Measurements from ENCODE around the gene SPAG16. TPM values are rescaled to one million over a fixed set of nuclear protein-coding genes. Genes with fewer than 3 reads are reported as not detected.

The SPAG16 gene
- total RNA-seq, 1 experiment from 2014 or later: 21.5 TPM

DNA sequence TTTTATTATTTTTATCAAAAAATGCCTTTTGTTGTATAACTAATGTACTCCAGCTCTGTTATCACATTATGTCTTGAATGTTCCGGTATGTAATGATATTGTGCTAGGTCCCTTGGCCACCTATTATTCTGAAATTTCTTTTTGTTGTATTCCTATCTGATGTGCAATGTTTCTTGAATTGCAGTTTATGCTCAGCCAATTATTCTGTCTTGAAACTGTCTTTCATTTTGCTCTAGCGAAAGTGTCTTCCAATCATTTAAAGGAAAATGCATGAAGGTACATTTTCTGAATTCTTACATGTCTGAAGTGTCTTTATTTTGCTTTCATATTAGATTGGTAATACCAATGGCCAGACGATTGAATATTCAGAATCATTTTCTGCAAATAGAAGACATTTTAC is 277.5 kb downstream of the SPAG16 start:
- no peak for DNase-seq
- intact Hi-C loops (cut with micrococcal nuclease; ENCODE audit: unreplicated experiment): no loop called here
- CTCF ChIA-PET: no interaction called here
- no peaks in the 10 kb centered on the region for H3K4me1 ChIP-seq
- TF ChIP-seq, protein P1, sequence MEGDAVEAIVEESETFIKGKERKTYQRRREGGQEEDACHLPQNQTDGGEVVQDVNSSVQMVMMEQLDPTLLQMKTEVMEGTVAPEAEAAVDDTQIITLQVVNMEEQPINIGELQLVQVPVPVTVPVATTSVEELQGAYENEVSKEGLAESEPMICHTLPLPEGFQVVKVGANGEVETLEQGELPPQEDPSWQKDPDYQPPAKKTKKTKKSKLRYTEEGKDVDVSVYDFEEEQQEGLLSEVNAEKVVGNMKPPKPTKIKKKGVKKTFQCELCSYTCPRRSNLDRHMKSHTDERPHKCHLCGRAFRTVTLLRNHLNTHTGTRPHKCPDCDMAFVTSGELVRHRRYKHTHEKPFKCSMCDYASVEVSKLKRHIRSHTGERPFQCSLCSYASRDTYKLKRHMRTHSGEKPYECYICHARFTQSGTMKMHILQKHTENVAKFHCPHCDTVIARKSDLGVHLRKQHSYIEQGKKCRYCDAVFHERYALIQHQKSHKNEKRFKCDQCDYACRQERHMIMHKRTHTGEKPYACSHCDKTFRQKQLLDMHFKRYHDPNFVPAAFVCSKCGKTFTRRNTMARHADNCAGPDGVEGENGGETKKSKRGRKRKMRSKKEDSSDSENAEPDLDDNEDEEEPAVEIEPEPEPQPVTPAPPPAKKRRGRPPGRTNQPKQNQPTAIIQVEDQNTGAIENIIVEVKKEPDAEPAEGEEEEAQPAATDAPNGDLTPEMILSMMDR (IDR thresholded peaks at IDR 0.05; ENCODE audit: insufficient read depth in 1 of 2, low read depth in 1 of 2, low read length in 1 of 2, severe bottlenecking in 1 of 2, unreplicated experiment in 1 of 2): no peak
- BruUV-seq (replicated peaks): no TSS peak
- H3K4me1 Mint-ChIP-seq (ENCODE audit: low read depth, unreplicated experiment): no peaks in the 10 kb centered on the region
- H3K27me3 ChIP-seq (replicated peaks; ENCODE audit: control insufficient read depth, insufficient read depth, low read length): no peaks in the 10 kb centered on the region
- no peak overlapping the region for H3K27ac Mint-ChIP-seq (ENCODE audit: unreplicated experiment)
- H3K9me3 Mint-ChIP-seq (ENCODE audit: unreplicated experiment): peaks cover 25% of the 10 kb centered on the region
- no peak overlapping the region for H3K4me3 Mint-ChIP-seq (ENCODE audit: unreplicated experiment)
- H3K4me3 ChIP-seq (ENCODE audit: low read depth, low read length): no peak overlapping the region
- no peaks in the 10 kb centered on the region for H3K9me3 ChIP-seq
- POLR2A ChIA-PET: no interaction called here
- H3K36me3 ChIP-seq (ENCODE audit: control insufficient read depth, insufficient read depth, low read length): no peaks in the 10 kb centered on the region
- no peaks in the 10 kb centered on the region for H3K27me3 Mint-ChIP-seq (ENCODE audit: insufficient read depth, unreplicated experiment)
- no peaks in the 10 kb centered on the region for H3K36me3 Mint-ChIP-seq (ENCODE audit: insufficient read depth, unreplicated experiment)

GRCh38 chr2:213562539-213563180 is 278.4 kb downstream of the SPAG16 start:
- CTCF ChIA-PET: no interaction called here
- H3K27me3 ChIP-seq (replicated peaks; ENCODE audit: control insufficient read depth, insufficient read depth, low read length): no peaks in the 10 kb centered on the region
- Mint-ChIP-seq H3K27ac (ENCODE audit: unreplicated experiment) (no peak overlapping the region), H3K9me3 (ENCODE audit: unreplicated experiment) (peaks cover 25% of the 10 kb centered on the region), H3K4me3 (ENCODE audit: unreplicated experiment) (no peak overlapping the region), H3K4me1 (ENCODE audit: low read depth, unreplicated experiment) (no peaks in the 10 kb centered on the region), H3K27me3 (ENCODE audit: insufficient read depth, unreplicated experiment) (no peaks in the 10 kb centered on the region), H3K36me3 (ENCODE audit: insufficient read depth, unreplicated experiment) (no peaks in the 10 kb centered on the region)
- intact Hi-C loops (cut with micrococcal nuclease; ENCODE audit: unreplicated experiment): no loop called here
- H3K4me1 ChIP-seq: no peaks in the 10 kb centered on the region
- POLR2A ChIA-PET: no interaction called here
- H3K9me3 ChIP-seq: no peaks in the 10 kb centered on the region
- H3K4me3 ChIP-seq (ENCODE audit: low read depth, low read length): no peak overlapping the region
- no TSS peak for BruUV-seq (replicated peaks)
- DNase-seq: no peak
- TF ChIP-seq, protein P1 (IDR thresholded peaks at IDR 0.05; ENCODE audit: insufficient read depth in 1 of 2, low read depth in 1 of 2, low read length in 1 of 2, severe bottlenecking in 1 of 2, unreplicated experiment in 1 of 2): no peak
- no peaks in the 10 kb centered on the region for H3K36me3 ChIP-seq (ENCODE audit: control insufficient read depth, insufficient read depth, low read length)

DNA sequence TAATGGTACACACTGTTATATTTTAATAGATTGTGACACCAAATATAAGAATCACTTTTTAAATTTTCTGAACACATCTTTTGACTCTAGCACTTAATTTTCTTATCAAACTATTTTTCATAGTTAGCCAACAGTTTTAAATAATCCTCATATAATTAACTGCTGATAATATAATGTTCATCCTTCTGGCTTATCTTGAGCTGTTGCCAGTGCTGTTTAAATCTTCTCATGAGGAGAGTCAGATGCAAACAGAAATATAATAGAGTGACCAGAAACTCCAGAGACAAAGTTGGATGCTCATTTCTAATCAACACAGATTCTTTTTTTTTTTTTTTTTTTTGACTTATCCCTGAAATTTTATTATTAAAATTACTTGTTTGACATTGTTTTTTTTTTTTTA is 282.6 kb downstream of the SPAG16 start:
- intact Hi-C loops (cut with micrococcal nuclease; ENCODE audit: unreplicated experiment): no loop called here
- Mint-ChIP-seq H3K27me3 (ENCODE audit: insufficient read depth, unreplicated experiment) (no peaks in the 10 kb centered on the region), H3K36me3 (ENCODE audit: insufficient read depth, unreplicated experiment) (no peaks in the 10 kb centered on the region), H3K27ac (ENCODE audit: unreplicated experiment) (no peak overlapping the region), H3K4me3 (ENCODE audit: unreplicated experiment) (no peak overlapping the region), H3K9me3 (ENCODE audit: unreplicated experiment) (peaks cover 24% of the 10 kb centered on the region), H3K4me1 (ENCODE audit: low read depth, unreplicated experiment) (no peaks in the 10 kb centered on the region)
- BruUV-seq (replicated peaks): no TSS peak
- no peak overlapping the region for H3K4me3 ChIP-seq (ENCODE audit: low read depth, low read length)
- TF ChIP-seq, protein P1 (IDR thresholded peaks at IDR 0.05; ENCODE audit: insufficient read depth in 1 of 2, low read depth in 1 of 2, low read length in 1 of 2, severe bottlenecking in 1 of 2, unreplicated experiment in 1 of 2): no peak
- no peaks in the 10 kb centered on the region for H3K36me3 ChIP-seq (ENCODE audit: control insufficient read depth, insufficient read depth, low read length)
- H3K27me3 ChIP-seq (replicated peaks; ENCODE audit: control insufficient read depth, insufficient read depth, low read length): no peaks in the 10 kb centered on the region
- ChIA-PET CTCF (no interaction called here), POLR2A (no interaction called here)
- no peak for DNase-seq
- H3K9me3 ChIP-seq: no peaks in the 10 kb centered on the region
- no peaks in the 10 kb centered on the region for H3K4me1 ChIP-seq
